Measurements from ENCODE around the gene ABCA13.
A peak's percentile ranks its signal among the peaks of the same experiment; 100 is the strongest.
"Not testable (repeated sequence)": the region's sequence is repeated elsewhere in the genome, so short reads cannot be mapped to it uniquely, and the experiment has no call there.

The ABCA13 gene

GRCh38 chr7:48171202-48171601, at the start of gene ABCA13:
Gene ABCA13 (plus strand): TSS chr7:48171458. CDS start chr7:48171484, 26 bp downstream.
- no peak for DNase-seq (ENCODE audit: low read depth in 2 of 2)

GRCh38 chr7:48126037-48126436, 45.2 kb upstream of the ABCA13 start:
- DNase-seq (ENCODE audit: low read depth in 2 of 2): no peak

- DNase-seq (ENCODE audit: low read depth in 2 of 2): no peak
These were observed 40.6 kb upstream of the ABCA13 start for GRCh38 chr7:48130658-48131108.

- no peak for DNase-seq (ENCODE audit: low read depth in 2 of 2)
These were observed 38.5 kb upstream of the ABCA13 start for GRCh38 chr7:48132792-48133191.

GRCh38 chr7:48139459-48139858, 31.8 kb upstream of the ABCA13 start:
- no peak for DNase-seq (ENCODE audit: low read depth in 2 of 2)

GRCh38 chr7:48140001-48140681, 31.1 kb upstream of the ABCA13 start:
- no peak for DNase-seq (ENCODE audit: low read depth in 2 of 2)

GRCh38 chr7:48141521-48141920, 29.7 kb upstream of the ABCA13 start:
- DNase-seq (ENCODE audit: low read depth in 2 of 2): no peak

- DNase-seq (ENCODE audit: low read depth in 2 of 2): no peak
These were observed 26.9 kb upstream of the ABCA13 start for GRCh38 chr7:48144291-48144768.

- no peak for DNase-seq (ENCODE audit: low read depth in 2 of 2)
These were observed 24.1 kb upstream of the ABCA13 start for GRCh38 chr7:48147078-48147591.

- not testable (repeated sequence) for DNase-seq (ENCODE audit: low read depth in 2 of 2)
These were observed 23.6 kb upstream of the ABCA13 start for GRCh38 chr7:48147690-48148089.

GRCh38 chr7:48148311-48148710, 22.9 kb upstream of the ABCA13 start:
- no peak for DNase-seq (ENCODE audit: low read depth in 2 of 2)

- no peak for DNase-seq (ENCODE audit: low read depth in 2 of 2)
These were observed 22.2 kb upstream of the ABCA13 start for GRCh38 chr7:48149058-48149457.

GRCh38 chr7:48150086-48150485, 21.2 kb upstream of the ABCA13 start:
- no peak for DNase-seq (ENCODE audit: low read depth in 2 of 2)

GRCh38 chr7:48154792-48155413, 16.4 kb upstream of the ABCA13 start:
- DNase-seq (ENCODE audit: low read depth in 2 of 2): peak in 1 of 2 donors; percentile 9

GRCh38 chr7:48158404-48158803, 12.9 kb upstream of the ABCA13 start:
- DNase-seq (ENCODE audit: low read depth in 2 of 2): no peak

GRCh38 chr7:48161407-48162125, 9.7 kb upstream of the ABCA13 start:
- DNase-seq (ENCODE audit: low read depth in 2 of 2): no peak

- DNase-seq (ENCODE audit: low read depth in 2 of 2): no peak
These were observed 6.1 kb upstream of the ABCA13 start for GRCh38 chr7:48165157-48165556.

GRCh38 chr7:48168159-48168558, 3.1 kb upstream of the ABCA13 start:
- DNase-seq (ENCODE audit: low read depth in 2 of 2): no peak

- DNase-seq (ENCODE audit: low read depth in 2 of 2): no peak
These were observed 752 bp upstream of the ABCA13 start for GRCh38 chr7:48170506-48170905.

GRCh38 chr7:48173313-48173712, 2.1 kb downstream of the ABCA13 start:
- no peak for DNase-seq (ENCODE audit: low read depth in 2 of 2)

- no peak for DNase-seq (ENCODE audit: low read depth in 2 of 2)
These were observed 2.6 kb downstream of the ABCA13 start for GRCh38 chr7:48173756-48174382.

GRCh38 chr7:48175019-48175418, 3.8 kb downstream of the ABCA13 start:
- no peak for DNase-seq (ENCODE audit: low read depth in 2 of 2)

Data from stimulated activated CD4-positive, alpha-beta T cell treated with anti-CD3 and anti-CD28 coated beads, Interleukin-15, amount 100 ng/mL, for 48 hours (primary cell).